ENCODE results near the gene CDK5. TPM values are rescaled to one million over a fixed set of nuclear protein-coding genes. Genes with fewer than 3 reads are reported as not detected.

Gene CDK5
- total RNA-seq, 2 donors from 2014 or later: 22.2 to 25.2 TPM

DNA sequence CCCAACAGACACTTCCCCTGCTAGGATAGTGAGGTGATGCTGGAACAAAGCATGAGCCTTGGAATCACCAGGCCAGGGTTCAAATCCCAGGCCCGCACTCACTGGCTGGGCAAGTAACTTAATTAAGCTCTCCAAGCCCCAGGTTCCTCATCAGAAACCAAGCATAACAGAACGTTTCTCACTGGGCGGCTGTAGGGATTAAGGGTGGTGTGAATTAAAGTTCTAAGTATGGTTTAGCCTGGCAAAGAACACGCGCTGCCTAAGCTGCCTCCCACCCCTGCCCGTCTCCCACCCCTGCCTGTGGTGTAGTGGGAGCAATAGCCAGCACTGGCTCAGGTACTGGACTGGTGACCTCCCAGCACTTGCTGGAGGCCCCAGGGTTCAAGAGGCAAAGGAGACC, 7.3 kb upstream of the CDK5 start:
- Mint-ChIP-seq H3K36me3 (ENCODE audit: low read depth) (peaks cover 37% of the 10 kb centered on the region), H3K27ac (no peak overlapping the region), H3K4me3 (no peak overlapping the region), H3K9me3 (no peaks in the 10 kb centered on the region), H3K27me3 (ENCODE audit: insufficient read depth) (no peaks in the 10 kb centered on the region), H3K4me1 (peaks cover 18% of the 10 kb centered on the region)
- DNase-seq: no peak
- H3K4me1 ChIP-seq (ENCODE audit: control insufficient read depth, insufficient read depth, low read length): peaks cover 10% of the 10 kb centered on the region
- no peak overlapping the region for H3K4me3 ChIP-seq (ENCODE audit: low read length)
- H3K27me3 ChIP-seq (ENCODE audit: control insufficient read depth, insufficient read depth, low read length, poor library complexity, severe bottlenecking): no peaks in the 10 kb centered on the region
- 96% methylated on average over 6 of the region's 6 CpGs; no CpG with 5 or more reads in 1 of the 2 experiments for WGBS, 2 experiments (ENCODE audit: insufficient coverage in 1 of 2, insufficient read length in 1 of 2)
- H3K9ac ChIP-seq (ENCODE audit: extremely low read depth, low read length, poor library complexity, severe bottlenecking): no peak overlapping the region
- no peak overlapping the region for H3K27ac ChIP-seq (ENCODE audit: low read depth, low read length)
- TF ChIP-seq, protein P1, sequence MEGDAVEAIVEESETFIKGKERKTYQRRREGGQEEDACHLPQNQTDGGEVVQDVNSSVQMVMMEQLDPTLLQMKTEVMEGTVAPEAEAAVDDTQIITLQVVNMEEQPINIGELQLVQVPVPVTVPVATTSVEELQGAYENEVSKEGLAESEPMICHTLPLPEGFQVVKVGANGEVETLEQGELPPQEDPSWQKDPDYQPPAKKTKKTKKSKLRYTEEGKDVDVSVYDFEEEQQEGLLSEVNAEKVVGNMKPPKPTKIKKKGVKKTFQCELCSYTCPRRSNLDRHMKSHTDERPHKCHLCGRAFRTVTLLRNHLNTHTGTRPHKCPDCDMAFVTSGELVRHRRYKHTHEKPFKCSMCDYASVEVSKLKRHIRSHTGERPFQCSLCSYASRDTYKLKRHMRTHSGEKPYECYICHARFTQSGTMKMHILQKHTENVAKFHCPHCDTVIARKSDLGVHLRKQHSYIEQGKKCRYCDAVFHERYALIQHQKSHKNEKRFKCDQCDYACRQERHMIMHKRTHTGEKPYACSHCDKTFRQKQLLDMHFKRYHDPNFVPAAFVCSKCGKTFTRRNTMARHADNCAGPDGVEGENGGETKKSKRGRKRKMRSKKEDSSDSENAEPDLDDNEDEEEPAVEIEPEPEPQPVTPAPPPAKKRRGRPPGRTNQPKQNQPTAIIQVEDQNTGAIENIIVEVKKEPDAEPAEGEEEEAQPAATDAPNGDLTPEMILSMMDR (conservative IDR thresholded peaks at IDR 0.05): no peak
- no peaks in the 10 kb centered on the region for H3K9me3 ChIP-seq (ENCODE audit: control insufficient read depth, low read length)
- H3K36me3 ChIP-seq (ENCODE audit: control insufficient read depth, insufficient read depth, low read length): peaks cover 53% of the 10 kb centered on the region

DNA sequence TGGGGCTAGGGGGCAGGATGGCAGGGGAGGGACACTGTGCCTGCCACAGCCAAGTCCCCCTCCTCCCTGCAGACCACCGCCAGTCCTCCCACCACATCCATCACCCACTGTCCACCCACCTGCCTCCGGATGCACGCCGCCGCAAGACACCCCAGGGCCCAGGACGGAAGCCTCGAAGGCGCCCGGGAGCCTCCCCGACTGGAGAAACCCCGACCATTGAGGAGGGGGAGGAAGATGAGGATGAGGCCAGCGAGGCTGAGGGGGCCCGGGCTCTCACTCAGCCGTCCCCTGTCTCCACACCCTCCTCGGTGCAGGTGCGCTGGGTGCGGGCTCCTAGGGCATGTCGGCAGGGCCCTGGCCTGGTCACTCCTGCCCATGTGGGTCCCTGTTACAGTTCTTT, 6.8 kb upstream of the CDK5 start:
- H3K36me3 ChIP-seq (ENCODE audit: control insufficient read depth, insufficient read depth, low read length): peaks cover 48% of the 10 kb centered on the region
- 98 to 100% methylated on average over 4 to 18 of the region's 18 CpGs for WGBS, 2 experiments (ENCODE audit: insufficient coverage in 1 of 2, insufficient read length in 1 of 2)
- H3K27me3 ChIP-seq (ENCODE audit: control insufficient read depth, insufficient read depth, low read length, poor library complexity, severe bottlenecking): no peaks in the 10 kb centered on the region
- H3K4me1 ChIP-seq (ENCODE audit: control insufficient read depth, insufficient read depth, low read length): peaks cover 10% of the 10 kb centered on the region
- H3K27ac ChIP-seq (ENCODE audit: low read depth, low read length): no peak overlapping the region
- no peak overlapping the region for H3K4me3 ChIP-seq (ENCODE audit: low read length)
- Mint-ChIP-seq H3K4me3 (no peak overlapping the region), H3K27ac (no peak overlapping the region), H3K9me3 (no peaks in the 10 kb centered on the region), H3K4me1 (peaks cover 18% of the 10 kb centered on the region), H3K36me3 (ENCODE audit: low read depth) (peaks cover 36% of the 10 kb centered on the region), H3K27me3 (ENCODE audit: insufficient read depth) (no peaks in the 10 kb centered on the region)
- H3K9me3 ChIP-seq (ENCODE audit: control insufficient read depth, low read length): no peaks in the 10 kb centered on the region
- DNase-seq: no peak
- no peak overlapping the region for H3K9ac ChIP-seq (ENCODE audit: extremely low read depth, low read length, poor library complexity, severe bottlenecking)
- TF ChIP-seq, protein P1 (conservative IDR thresholded peaks at IDR 0.05): no peak

DNA sequence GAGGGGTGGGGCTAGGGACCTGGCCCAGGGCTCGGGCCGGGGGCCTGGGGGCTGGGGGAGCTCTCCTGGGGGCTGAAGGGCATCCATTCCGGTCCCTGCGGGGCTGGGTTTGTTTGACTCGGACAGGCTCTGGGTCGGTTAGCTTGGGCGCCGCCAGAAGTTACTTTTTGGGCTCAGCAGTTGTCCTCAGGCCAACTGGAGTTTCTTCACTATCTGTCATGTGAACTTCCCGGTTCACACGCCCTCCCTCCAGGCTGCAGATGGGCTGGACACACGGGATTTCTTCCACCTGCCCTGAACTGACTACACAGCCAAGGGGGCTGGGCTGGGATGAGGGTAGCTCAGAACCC, 5.5 kb upstream of the CDK5 start:
- H3K27me3 Mint-ChIP-seq (ENCODE audit: insufficient read depth): no peaks in the 10 kb centered on the region
- H3K36me3 Mint-ChIP-seq (ENCODE audit: low read depth): peaks cover 28% of the 10 kb centered on the region
- Histone ChIP-seq H3K9ac (ENCODE audit: extremely low read depth, low read length, poor library complexity, severe bottlenecking) (no peak overlapping the region), H3K4me3 (ENCODE audit: low read length) (peak overlapping the region; percentile 80), H3K9me3 (ENCODE audit: control insufficient read depth, low read length) (no peaks in the 10 kb centered on the region), H3K36me3 (ENCODE audit: control insufficient read depth, insufficient read depth, low read length) (peaks cover 36% of the 10 kb centered on the region), H3K4me1 (ENCODE audit: control insufficient read depth, insufficient read depth, low read length) (peaks cover 18% of the 10 kb centered on the region), H3K27me3 (ENCODE audit: control insufficient read depth, insufficient read depth, low read length, poor library complexity, severe bottlenecking) (no peaks in the 10 kb centered on the region), H3K27ac (ENCODE audit: low read depth, low read length) (no peak overlapping the region)
- no peaks in the 10 kb centered on the region for H3K9me3 Mint-ChIP-seq
- H3K4me1 Mint-ChIP-seq: peaks cover 28% of the 10 kb centered on the region
- DNase-seq: no peak
- H3K4me3 Mint-ChIP-seq: peak overlapping the region; percentile 84
- 11 to 28% methylated on average over 4 to 11 of the region's 11 CpGs for WGBS, 2 experiments (ENCODE audit: insufficient coverage in 1 of 2, insufficient read length in 1 of 2)
- H3K27ac Mint-ChIP-seq: peak overlapping the region; percentile 87
- TF ChIP-seq, protein P1 (conservative IDR thresholded peaks at IDR 0.05): no peak

Data from endodermal cell (in vitro differentiated cells).